H1 (cell line): ENCODE results near the gene ACTR5. TPM values are rescaled to one million over a fixed set of nuclear protein-coding genes. Genes with fewer than 3 reads are reported as not detected.

ENCODE experiments used
- CTCF ChIA-PET: fragments of 300-600 bp; sonication (Branson Sonifier 250); formaldehyde crosslinking; loops from one replicate; lab custom pipeline; 2021; ENCODE audit not compliant: partially characterized antibody; lab: Charles Lee
- POLR2A ChIA-PET: fragments of 300-600 bp; sonication (Branson Sonifier 250); formaldehyde crosslinking; loops from one replicate; lab custom pipeline; 2021; ENCODE audit warnings: inconsistent platforms; ENCODE audit not compliant: partially characterized antibody; lab: Charles Lee
- DNase-seq, 2 experiments: peaks; one replicate each; pipeline versions ENCODE4 v3.0.0 to v3.0.0-alpha.2; 2010 to 2022; ENCODE audit warnings: low spot score in 2 of 2, low read depth in 1 of 2, mixed read lengths in 1 of 2
- FAIRE-seq: peaks from 2 replicates; lab custom pipeline; 2011; peaks lifted over from hg19 to GRCh38; lab: Jason Lieb, UNC
- H2AFZ ChIP-seq: 2 replicates; pipeline ENCODE4 v1.8.1; 2012; ENCODE audit warnings: low read length, inconsistent platforms
- H2AK5ac ChIP-seq: 2 replicates; pipeline ENCODE4 v1.6.1; 2013; ENCODE audit warnings: low read depth, low read length
- H2BK120ac ChIP-seq: replicated peaks from 2 replicates; pipeline ENCODE3; 2013; ENCODE audit warnings: low read depth, low read length, inconsistent platforms
- H2BK12ac ChIP-seq: 2 replicates; pipeline ENCODE4 v1.6.1; 2013; ENCODE audit warnings: low read depth, low read length
- H2BK15ac ChIP-seq: 2 replicates; pipeline ENCODE4 v1.6.1; 2013; ENCODE audit warnings: low read length
- H2BK20ac ChIP-seq: 2 replicates; pipeline ENCODE4 v1.6.1; 2013; ENCODE audit warnings: low read length
- H2BK5ac ChIP-seq: 2 replicates; pipeline ENCODE4 v1.6.1; 2013; ENCODE audit warnings: low read depth, low read length
- H3K14ac ChIP-seq: 2 replicates; pipeline ENCODE4 v1.6.1; 2013; ENCODE audit warnings: inconsistent platforms; ENCODE audit not compliant: insufficient read length
- H3K18ac ChIP-seq: 2 replicates; pipeline ENCODE4 v1.6.1; 2013; ENCODE audit warnings: low read length; ENCODE audit errors: extremely low read depth
- H3K23ac ChIP-seq: 2 replicates; pipeline ENCODE4 v1.6.1; 2013; ENCODE audit warnings: inconsistent platforms; ENCODE audit not compliant: insufficient read length
- H3K23me2 ChIP-seq: 2 replicates; pipeline ENCODE4 v1.6.1; 2013; ENCODE audit warnings: low read depth, low read length
- H3K27ac ChIP-seq: 2 replicates; pipeline ENCODE4 v1.6.1; 2011; ENCODE audit warnings: low read depth, low read length, inconsistent platforms
- H3K27me3 ChIP-seq, 4 experiments: replicated peaks in 1 of 4; 1 replicate in 1 of 4; 2 replicates in 3 of 4; pipeline versions ENCODE4 v1.6.1 to v1.8.1; 2011 to 2013; ENCODE audit warnings: low read length in 3 of 4, mild to moderate bottlenecking in 3 of 4, inconsistent platforms in 2 of 4, mixed read lengths in 2 of 4, moderate library complexity in 1 of 4; ENCODE audit not compliant: control insufficient read depth in 3 of 4, insufficient read depth in 3 of 4; ENCODE audit errors: extremely low read depth in 1 of 4
- H3K36me3 ChIP-seq, 4 experiments: 2 replicates each; pipeline versions ENCODE4 v1.6.1 to v1.8.1; 2011 to 2013; ENCODE audit warnings: mild to moderate bottlenecking in 4 of 4, low read length in 3 of 4, moderate library complexity in 2 of 4, control low read depth in 1 of 4, inconsistent platforms in 1 of 4; ENCODE audit not compliant: insufficient read depth in 4 of 4, control insufficient read depth in 2 of 4
- H3K4ac ChIP-seq: replicated peaks from 2 replicates; pipeline ENCODE3; 2013; ENCODE audit warnings: low read length, low read depth, mixed read lengths, inconsistent platforms; ENCODE audit not compliant: insufficient read length
- H3K4me1 ChIP-seq, 4 experiments: replicated peaks in 1 of 4; 1 replicate in 1 of 4; 2 replicates in 3 of 4; pipeline versions ENCODE4 v1.6.1 to v1.8.1; 2011 to 2013; ENCODE audit warnings: low read length in 3 of 4, inconsistent platforms in 2 of 4, mixed read lengths in 1 of 4; ENCODE audit not compliant: insufficient read depth in 4 of 4, control insufficient read depth in 3 of 4
- H3K4me2 ChIP-seq, 2 experiments: 2 replicates each; pipeline versions ENCODE4 v1.6.1 to v1.8.1; 2011 to 2013; ENCODE audit warnings: low read depth in 2 of 2, low read length in 2 of 2, control low read depth in 1 of 2, inconsistent platforms in 1 of 2, mild to moderate bottlenecking in 1 of 2; ENCODE audit not compliant: insufficient read depth in 1 of 2
- H3K4me3 ChIP-seq, 4 experiments: fragments of 200-600, 300-600 bp in 1 of 4; sonication (generic), shearing (Covaris generic), sonication (Bioruptor Twin) in 1 of 4; 2 replicates each; pipeline versions ENCODE4 v1.5.1 to v1.8.1; 2011 to 2016; ENCODE audit warnings: low read length in 4 of 4, low read depth in 3 of 4, control low read depth in 2 of 4, inconsistent platforms in 2 of 4, mild to moderate bottlenecking in 2 of 4, mixed read lengths in 1 of 4, moderate library complexity in 1 of 4; ENCODE audit not compliant: insufficient read depth in 2 of 4; ENCODE audit errors: extremely low read depth in 1 of 4
- H3K56ac ChIP-seq: replicated peaks from 2 replicates; pipeline ENCODE3; 2013; ENCODE audit warnings: low read depth, mild to moderate bottlenecking, mixed read lengths, low read length, inconsistent platforms; ENCODE audit not compliant: insufficient read length
- H3K79me1 ChIP-seq: 2 replicates; pipeline ENCODE4 v1.6.1; 2013; ENCODE audit warnings: low read depth, low read length, control low read depth
- H3K79me2 ChIP-seq, 2 experiments: 2 replicates each; pipeline versions ENCODE4 v1.6.1 to v1.8.1; 2012 to 2013; ENCODE audit warnings: low read length in 2 of 2, mild to moderate bottlenecking in 2 of 2, inconsistent platforms in 1 of 2; ENCODE audit not compliant: insufficient read depth in 2 of 2, control insufficient read depth in 1 of 2
- H3K9ac ChIP-seq, 4 experiments: replicated peaks in 1 of 4; 1 replicate in 1 of 4; 2 replicates in 3 of 4; pipeline versions ENCODE4 v1.6.1 to v1.8.1; 2011 to 2013; ENCODE audit warnings: low read depth in 3 of 4, low read length in 3 of 4, control low read depth in 2 of 4, mild to moderate bottlenecking in 2 of 4, moderate library complexity in 2 of 4, inconsistent platforms in 1 of 4; ENCODE audit errors: extremely low read depth in 1 of 4
- H3K9me3 ChIP-seq, 2 experiments: 2 replicates each; pipeline versions ENCODE4 v1.6.1 to v1.8.1; 2012 to 2013; ENCODE audit warnings: mild to moderate bottlenecking in 2 of 2, moderate library complexity in 2 of 2, control low read depth in 1 of 2, inconsistent platforms in 1 of 2, low read depth in 1 of 2, low read length in 1 of 2, mixed read lengths in 1 of 2; ENCODE audit not compliant: insufficient read depth in 2 of 2
- H4K20me1 ChIP-seq, 2 experiments: replicated peaks in 1 of 2; 2 replicates each; pipeline versions ENCODE3 to v1.8.1; 2011 to 2013; ENCODE audit warnings: inconsistent platforms in 2 of 2, low read length in 2 of 2, mild to moderate bottlenecking in 1 of 2; ENCODE audit not compliant: insufficient read depth in 2 of 2, control insufficient read depth in 1 of 2
- H4K5ac ChIP-seq: 2 replicates; pipeline ENCODE4 v1.6.1; 2013; ENCODE audit warnings: low read length, low read depth, mixed read lengths, inconsistent platforms; ENCODE audit not compliant: insufficient read length
- H4K8ac ChIP-seq: 2 replicates; pipeline ENCODE4 v1.8.0; 2013; ENCODE audit warnings: mild to moderate bottlenecking, moderate library complexity, low read length, inconsistent platforms; ENCODE audit not compliant: insufficient read depth; ENCODE audit errors: extremely low read depth
- H4K91ac ChIP-seq: replicated peaks from 2 replicates; pipeline ENCODE3; 2013; ENCODE audit warnings: low read length, mixed read lengths, inconsistent platforms; ENCODE audit not compliant: insufficient read length
- CHD1 ChIP-seq: IDR thresholded peaks from 2 replicates; pipeline ENCODE4 v1.6.1; 2012; ENCODE audit warnings: low read depth, low read length, improper control_type of control experiment
- KDM1A ChIP-seq: fragments of 200-600, 300-600 bp; sonication (generic); IDR thresholded peaks from 2 replicates; pipeline ENCODE4 v1.7.1; 2016; ENCODE audit warnings: mild to moderate bottlenecking, low read length, borderline replicate concordance
- RAD21 ChIP-seq, 2 experiments: IDR thresholded peaks in 1 of 2; conservative IDR thresholded peaks in 1 of 2; 2 replicates each; pipeline ENCODE4 v1.6.1; 2011; ENCODE audit warnings: low read depth in 2 of 2, low read length in 2 of 2, improper control_type of control experiment in 1 of 2, inconsistent platforms in 1 of 2, mild to moderate bottlenecking in 1 of 2, moderate library complexity in 1 of 2
- WGBS, 2 experiments: shearing (Covaris generic) in 1 of 2; methylation state at CpG; one replicate each; pipeline versions ENCODE4 v1.1.6 to v1.1.7; 2013 to 2015; ENCODE audit warnings: low lambda C conversion rate in 2 of 2, mixed read lengths in 2 of 2, inconsistent platforms in 1 of 2, low coverage in 1 of 2, missing lambda C conversion rate in 1 of 2; ENCODE audit not compliant: insufficient replicate concordance in 2 of 2, insufficient coverage in 1 of 2, insufficient read length in 1 of 2; ENCODE audit errors: extremely low coverage in 1 of 2, missing lambda C conversion rate in 1 of 2; 5-methylcytosine and 5-hydroxymethylcytosine counted together
- polyA plus RNA-seq, 7 experiments: library from polyadenylated mRNA; depleted of rRNA in 3 of 7; stranded (reverse) in 5 of 7; unstranded in 2 of 7; fragments of >200 nt in 5 of 7; fragments of 200-250 nt in 2 of 7; gene quantifications; 1 replicate in 5 of 7; 2 replicates in 1 of 7; 4 replicates in 1 of 7; pipeline versions ENCODE4 v1.2.1 to v1.2.3, GENCODE V29; 2011 to 2013; ENCODE audit warnings: missing spikeins in 2 of 7, mixed read lengths in 2 of 7
- total RNA-seq: library from RNA; stranded (reverse); fragmentation: NEBNext Ultra II Directional; extraction: Animal tissue kit (Norgen Biotek cat#: 25700); gene quantifications from 2 replicates; pipeline ENCODE4 v1.2.1, GENCODE V29; 2021
- TF ChIP-seq, protein P1 (sequence below), 3 experiments: IDR thresholded peaks; 1 replicate in 2 of 3; 2 replicates in 1 of 3; pipeline versions ENCODE4 v1.5.1 to v1.6.1; 2011; ENCODE audit warnings: low read length in 3 of 3, mild to moderate bottlenecking in 3 of 3, inconsistent platforms in 2 of 3, low read depth in 1 of 3, moderate library complexity in 1 of 3; ENCODE audit not compliant: insufficient read depth in 1 of 3; ENCODE audit errors: control extremely low read depth in 1 of 3

Gene ACTR5
- total and polyA plus RNA-seq, 2 of the 8 experiments (the other 6 are each of a cell fraction or from before 2014, with no cell fraction given): 10.4 to 14.4 TPM

DNA sequence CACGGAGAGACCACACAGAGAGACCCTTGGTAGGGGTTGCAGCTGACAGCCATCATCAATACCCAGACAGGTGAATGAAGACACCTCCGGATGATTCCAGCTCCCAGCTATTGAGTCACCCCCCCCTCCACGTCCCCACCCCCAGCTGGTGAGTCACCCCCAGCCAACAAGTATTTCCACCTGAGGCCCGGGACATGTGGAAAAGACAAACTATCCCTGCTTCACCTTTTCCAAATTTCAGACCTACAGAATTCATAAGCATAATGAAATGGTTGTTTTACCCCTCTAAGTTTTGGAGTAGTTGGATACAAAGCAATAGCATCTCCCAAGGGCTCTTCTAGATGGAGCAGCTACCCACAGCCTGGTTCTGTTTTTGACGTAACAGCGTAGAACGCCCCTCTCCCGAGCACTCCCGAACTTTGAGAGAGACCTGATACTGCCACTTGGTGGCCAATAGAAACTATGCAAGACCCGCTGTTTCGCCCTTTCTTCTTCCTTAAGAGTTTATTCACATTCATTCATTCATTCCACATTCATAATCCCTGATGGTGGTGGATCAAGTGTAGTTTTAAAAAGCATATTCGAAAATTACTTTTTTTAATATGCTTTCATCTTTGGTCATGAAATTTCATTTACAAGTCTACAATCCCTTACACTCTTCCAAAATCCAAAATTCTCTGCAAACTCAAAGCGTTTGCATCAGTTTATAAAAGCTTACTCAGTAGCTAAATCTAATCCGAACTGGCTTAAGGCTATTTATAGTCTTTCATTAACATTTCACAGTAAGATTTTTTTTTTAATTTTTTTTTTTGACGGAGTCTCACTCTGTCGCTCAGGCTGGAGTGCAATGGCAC, 42.2 kb downstream of the ACTR5 start:
- H3K36me3 ChIP-seq: no peaks in the 10 kb centered on the region
- H4K5ac ChIP-seq: no peak overlapping the region
- H2BK120ac ChIP-seq: no peak overlapping the region
- no peaks in the 10 kb centered on the region for H3K79me1 ChIP-seq
- no peaks in the 10 kb centered on the region for H3K9me3 ChIP-seq
- POLR2A ChIA-PET: interaction anchor here (1.9 to 3.6 kb wide), 2 partner anchors 11 to 15 kb away, joined by 11 to 18 read pairs; partner anchors contain the start of gene PPP1R16B
- H4K91ac ChIP-seq: no peak overlapping the region
- no peaks in the 10 kb centered on the region for H3K23me2 ChIP-seq
- no peaks in the 10 kb centered on the region for H3K27me3 ChIP-seq
- H3K9ac ChIP-seq: no peak overlapping the region
- no peak overlapping the region for H3K18ac ChIP-seq
- H2BK20ac ChIP-seq: no peak overlapping the region; the same call in 1 of the 2 replicates
- no peak overlapping the region for H3K4me3 ChIP-seq
- H2AFZ ChIP-seq: no peak overlapping the region
- no peak overlapping the region for H3K56ac ChIP-seq
- H3K79me2 ChIP-seq: no peaks in the 10 kb centered on the region
- peak overlapping the region; percentile 78; the same call in 1 of the 2 replicates for H2BK12ac ChIP-seq
- H3K23ac ChIP-seq: no peak overlapping the region
- H3K4me2 ChIP-seq: no peak overlapping the region
- H3K27ac ChIP-seq: no peak overlapping the region
- no peaks in the 10 kb centered on the region; a peak in 1 of 7 replicates for H3K4me1 ChIP-seq
- TF ChIP-seq, protein P1, sequence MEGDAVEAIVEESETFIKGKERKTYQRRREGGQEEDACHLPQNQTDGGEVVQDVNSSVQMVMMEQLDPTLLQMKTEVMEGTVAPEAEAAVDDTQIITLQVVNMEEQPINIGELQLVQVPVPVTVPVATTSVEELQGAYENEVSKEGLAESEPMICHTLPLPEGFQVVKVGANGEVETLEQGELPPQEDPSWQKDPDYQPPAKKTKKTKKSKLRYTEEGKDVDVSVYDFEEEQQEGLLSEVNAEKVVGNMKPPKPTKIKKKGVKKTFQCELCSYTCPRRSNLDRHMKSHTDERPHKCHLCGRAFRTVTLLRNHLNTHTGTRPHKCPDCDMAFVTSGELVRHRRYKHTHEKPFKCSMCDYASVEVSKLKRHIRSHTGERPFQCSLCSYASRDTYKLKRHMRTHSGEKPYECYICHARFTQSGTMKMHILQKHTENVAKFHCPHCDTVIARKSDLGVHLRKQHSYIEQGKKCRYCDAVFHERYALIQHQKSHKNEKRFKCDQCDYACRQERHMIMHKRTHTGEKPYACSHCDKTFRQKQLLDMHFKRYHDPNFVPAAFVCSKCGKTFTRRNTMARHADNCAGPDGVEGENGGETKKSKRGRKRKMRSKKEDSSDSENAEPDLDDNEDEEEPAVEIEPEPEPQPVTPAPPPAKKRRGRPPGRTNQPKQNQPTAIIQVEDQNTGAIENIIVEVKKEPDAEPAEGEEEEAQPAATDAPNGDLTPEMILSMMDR (IDR thresholded peaks at IDR 0.05; ENCODE audit: control extremely low read depth in 1 of 3, insufficient read depth in 1 of 3, low read depth in 1 of 3, low read length in 3 of 3): peak; percentile 36 to 72 (median 70)
- peak; percentile 75 to 80 for TF ChIP-seq RAD21 (IDR thresholded peaks at IDR 0.05 in 1 of 2, conservative IDR thresholded peaks at IDR 0.05 in 1 of 2; ENCODE audit: low read depth in 2 of 2, low read length in 2 of 2)
- peak; percentile 72; the same call in 1 of the 2 replicates for TF ChIP-seq KDM1A
- TF ChIP-seq CHD1: no peak
- H3K4ac ChIP-seq: no peak overlapping the region
- no peak overlapping the region for H2BK15ac ChIP-seq
- no peak overlapping the region for H3K14ac ChIP-seq
- CTCF ChIA-PET: interaction anchor here (0.6 to 6.7 kb wide), 34 partner anchors 9 to 156 kb away, joined by 3 to 63 read pairs (median 4); partner anchors contain the start of genes ACTR5 and SLC32A1
- H4K8ac ChIP-seq: no peak overlapping the region
- H4K20me1 ChIP-seq: no peaks in the 10 kb centered on the region
- 56% methylated on average over 16 of the region's 16 CpGs; no CpG with 5 or more reads in 1 of the 2 experiments for WGBS, 2 experiments
- DNase-seq (no peak), FAIRE-seq (no peak)
- H2BK5ac ChIP-seq: no peak overlapping the region
- H2AK5ac ChIP-seq: no peak overlapping the region
